ENCODE data around the gene INKA1.
"Not testable (repeated sequence)": the region's sequence is repeated elsewhere in the genome, so short reads cannot be mapped to it uniquely, and the experiment has no call there.

INKA1 gene

GRCh38 chr3:49802719-49803464, at the start of gene INKA1:
TSS of gene INKA1 (plus strand) at chr3:49803261. CDS start at chr3:49803393, 132 bp downstream.
- DNase-seq (ENCODE audit: low read depth), result peak; percentile 83

GRCh38 chr3:49754536-49754935, 48.5 kb upstream of the INKA1 start:
- DNase-seq (ENCODE audit: low read depth), result no peak

GRCh38 chr3:49756036-49756435, 47.0 kb upstream of the INKA1 start:
- DNase-seq (ENCODE audit: low read depth), result no peak

- DNase-seq (ENCODE audit: low read depth), result no peak
Observed at GRCh38 chr3:49757197-49757596, 45.9 kb upstream of the INKA1 start.

GRCh38 chr3:49759226-49759625, 43.8 kb upstream of the INKA1 start:
- no peak for DNase-seq (ENCODE audit: low read depth)

GRCh38 chr3:49761661-49762060, 41.4 kb upstream of the INKA1 start:
- DNase-seq (ENCODE audit: low read depth), result no peak

GRCh38 chr3:49763981-49764380, 39.1 kb upstream of the INKA1 start:
- no peak for DNase-seq (ENCODE audit: low read depth)

GRCh38 chr3:49769286-49769915, 33.7 kb upstream of the INKA1 start:
- no peak for DNase-seq (ENCODE audit: low read depth)

GRCh38 chr3:49769926-49770325, 33.1 kb upstream of the INKA1 start:
- DNase-seq (ENCODE audit: low read depth), result no peak

- DNase-seq (ENCODE audit: low read depth), result no peak
Observed at GRCh38 chr3:49771340-49771938, 31.6 kb upstream of the INKA1 start.

GRCh38 chr3:49772703-49773102, 30.4 kb upstream of the INKA1 start:
- DNase-seq (ENCODE audit: low read depth), result no peak

- DNase-seq (ENCODE audit: low read depth), result no peak
Observed at GRCh38 chr3:49775538-49775937, 27.5 kb upstream of the INKA1 start.

- not testable (repeated sequence) for DNase-seq (ENCODE audit: low read depth)
Observed at GRCh38 chr3:49776101-49776500, 27.0 kb upstream of the INKA1 start.

GRCh38 chr3:49779358-49780079, 23.5 kb upstream of the INKA1 start:
- no peak for DNase-seq (ENCODE audit: low read depth)

GRCh38 chr3:49780080-49780974, 22.7 kb upstream of the INKA1 start:
- DNase-seq (ENCODE audit: low read depth), result no peak

- not testable (repeated sequence) for DNase-seq (ENCODE audit: low read depth)
Observed at GRCh38 chr3:49780975-49781365, 22.1 kb upstream of the INKA1 start.

- DNase-seq (ENCODE audit: low read depth), result no peak
Observed at GRCh38 chr3:49781415-49782199, 21.5 kb upstream of the INKA1 start.

- DNase-seq (ENCODE audit: low read depth), result not testable (repeated sequence)
Observed at GRCh38 chr3:49782277-49782676, 20.8 kb upstream of the INKA1 start.

- peak; percentile 11 for DNase-seq (ENCODE audit: low read depth)
Observed at GRCh38 chr3:49785565-49786356, 17.3 kb upstream of the INKA1 start.
